ENCODE data around the gene CADM1.

CADM1 gene

DNA sequence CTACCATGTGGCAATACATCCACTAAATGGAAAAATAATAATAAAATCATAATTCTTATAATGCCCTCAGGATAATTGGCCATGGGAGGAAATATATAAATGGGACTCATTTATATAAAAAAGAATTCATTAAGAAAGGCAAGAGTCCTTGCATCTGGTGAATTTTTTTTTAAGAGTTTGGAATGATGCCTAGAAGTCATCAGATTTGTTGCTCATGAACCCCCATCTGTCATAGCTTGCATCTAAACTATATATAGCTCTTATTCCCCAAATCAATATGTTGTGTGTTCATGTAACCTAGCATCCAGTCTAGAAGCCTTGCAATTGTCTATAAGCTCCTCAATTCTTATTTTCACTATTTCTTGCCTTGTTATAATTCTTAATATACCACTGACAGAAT is 75.9 kb downstream of the CADM1 start:
- no peak for DNase-seq
- no peaks in the 10 kb centered on the region for H3K36me3 ChIP-seq

DNA sequence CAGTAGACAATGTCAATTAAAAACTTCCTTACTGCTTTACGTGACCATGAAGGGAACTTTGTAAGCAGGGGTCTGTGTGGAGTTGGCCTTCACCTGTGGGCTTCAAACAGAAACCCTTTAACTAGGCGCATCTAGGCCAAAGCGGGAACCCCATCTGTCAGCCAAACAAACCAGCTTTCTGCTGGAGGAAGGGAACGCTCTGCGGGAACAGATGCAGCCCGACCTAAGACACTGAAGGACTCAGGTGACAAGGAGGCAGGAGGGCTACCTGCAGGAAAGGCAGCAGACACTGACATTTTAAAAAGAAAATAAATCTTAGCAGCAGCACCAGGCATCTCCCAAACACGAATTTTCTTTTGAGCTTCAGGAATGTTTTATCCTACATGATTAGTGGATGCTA is 78.4 kb downstream of the CADM1 start:
- Histone ChIP-seq H3K4me1 (no peaks in the 10 kb centered on the region), H3K36me3 (no peaks in the 10 kb centered on the region), H3K27ac (no peak overlapping the region), H3K9me3 (no peaks in the 10 kb centered on the region), H3K4me3 (no peak overlapping the region), H3K27me3 (no peaks in the 10 kb centered on the region)
- TF ChIP-seq, protein P1, sequence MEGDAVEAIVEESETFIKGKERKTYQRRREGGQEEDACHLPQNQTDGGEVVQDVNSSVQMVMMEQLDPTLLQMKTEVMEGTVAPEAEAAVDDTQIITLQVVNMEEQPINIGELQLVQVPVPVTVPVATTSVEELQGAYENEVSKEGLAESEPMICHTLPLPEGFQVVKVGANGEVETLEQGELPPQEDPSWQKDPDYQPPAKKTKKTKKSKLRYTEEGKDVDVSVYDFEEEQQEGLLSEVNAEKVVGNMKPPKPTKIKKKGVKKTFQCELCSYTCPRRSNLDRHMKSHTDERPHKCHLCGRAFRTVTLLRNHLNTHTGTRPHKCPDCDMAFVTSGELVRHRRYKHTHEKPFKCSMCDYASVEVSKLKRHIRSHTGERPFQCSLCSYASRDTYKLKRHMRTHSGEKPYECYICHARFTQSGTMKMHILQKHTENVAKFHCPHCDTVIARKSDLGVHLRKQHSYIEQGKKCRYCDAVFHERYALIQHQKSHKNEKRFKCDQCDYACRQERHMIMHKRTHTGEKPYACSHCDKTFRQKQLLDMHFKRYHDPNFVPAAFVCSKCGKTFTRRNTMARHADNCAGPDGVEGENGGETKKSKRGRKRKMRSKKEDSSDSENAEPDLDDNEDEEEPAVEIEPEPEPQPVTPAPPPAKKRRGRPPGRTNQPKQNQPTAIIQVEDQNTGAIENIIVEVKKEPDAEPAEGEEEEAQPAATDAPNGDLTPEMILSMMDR (IDR thresholded peaks at IDR 0.05): no peak
- intact Hi-C loops (cut with DNase I; ENCODE audit: low total_unique reads): no loop called here
- DNase-seq: no peak

More for the DNA sequence above, 75.9 kb downstream of the CADM1 start:
- Histone ChIP-seq H3K27me3 (no peaks in the 10 kb centered on the region), H3K4me3 (no peak overlapping the region), H3K27ac (no peak overlapping the region), H3K4me1 (no peaks in the 10 kb centered on the region), H3K9me3 (no peaks in the 10 kb centered on the region)
- intact Hi-C loops (cut with DNase I; ENCODE audit: low total_unique reads): no loop called here
- TF ChIP-seq, protein P1 (IDR thresholded peaks at IDR 0.05): no peak

DNA sequence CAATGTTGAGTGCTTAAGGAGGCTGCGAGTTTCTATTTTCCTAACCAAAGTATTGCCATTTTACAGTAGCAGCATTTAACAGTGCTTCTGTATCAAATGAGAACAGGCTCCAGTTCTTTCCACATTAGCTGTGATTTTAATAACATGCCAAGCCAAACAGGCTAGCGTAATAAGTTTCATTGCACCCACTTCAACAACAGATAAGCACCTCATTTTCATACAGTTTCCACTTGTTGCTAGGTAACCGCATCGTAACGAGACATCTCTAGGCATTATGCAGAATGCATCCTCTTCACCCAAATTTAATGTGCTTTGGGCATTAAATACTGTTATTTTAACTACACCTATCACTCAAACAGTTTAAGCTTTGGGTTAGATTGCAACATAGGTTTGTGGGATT is 79.0 kb downstream of the CADM1 start:
- H3K27ac ChIP-seq: no peak overlapping the region
- TF ChIP-seq, protein P1 (IDR thresholded peaks at IDR 0.05): no peak
- H3K9me3 ChIP-seq: no peaks in the 10 kb centered on the region
- H3K36me3 ChIP-seq: no peaks in the 10 kb centered on the region
- DNase-seq: no peak
- intact Hi-C loops (cut with DNase I; ENCODE audit: low total_unique reads): no loop called here
- no peaks in the 10 kb centered on the region for H3K27me3 ChIP-seq
- no peaks in the 10 kb centered on the region for H3K4me1 ChIP-seq
- no peak overlapping the region for H3K4me3 ChIP-seq

DNA sequence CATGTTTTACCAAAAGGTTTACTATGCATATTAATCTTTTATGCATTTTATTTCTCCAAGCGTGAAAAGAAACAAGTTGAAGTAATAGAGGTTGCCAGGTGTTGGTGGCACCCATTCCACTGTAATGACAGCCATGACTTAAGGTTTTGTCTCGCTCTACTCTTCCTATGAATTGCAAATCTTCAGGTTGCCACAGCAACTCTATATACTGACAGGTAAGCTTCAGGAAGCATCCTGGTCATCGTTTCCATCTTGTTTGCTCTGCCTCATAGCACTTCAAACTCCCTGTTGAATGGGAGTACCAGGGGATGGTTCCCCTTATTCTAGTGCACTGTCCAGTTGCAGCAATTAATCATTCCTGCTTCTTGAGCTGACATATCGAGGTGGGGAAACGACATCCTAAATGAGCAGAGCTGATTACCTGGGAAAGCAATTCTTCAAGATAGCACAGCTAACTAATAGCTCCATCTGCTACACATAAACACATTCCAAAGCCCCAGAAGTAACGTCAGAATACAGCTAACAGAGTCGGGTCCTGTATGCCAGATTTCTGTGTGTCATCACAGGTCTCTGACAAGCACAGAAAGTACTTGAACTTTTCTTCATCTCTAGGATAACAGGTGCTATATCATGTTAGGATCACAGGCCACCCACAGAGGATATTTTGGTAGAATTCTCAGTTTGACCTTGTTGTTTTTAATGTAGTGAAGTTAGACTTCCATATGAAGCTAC is 80.3 kb downstream of the CADM1 start:
- intact Hi-C loops (cut with DNase I; ENCODE audit: low total_unique reads): no loop called here
- Histone ChIP-seq H3K9me3 (no peaks in the 10 kb centered on the region), H3K27me3 (no peaks in the 10 kb centered on the region), H3K36me3 (no peaks in the 10 kb centered on the region), H3K4me1 (no peaks in the 10 kb centered on the region), H3K4me3 (no peak overlapping the region), H3K27ac (no peak overlapping the region)
- DNase-seq: no peak
- TF ChIP-seq, protein P1 (IDR thresholded peaks at IDR 0.05): no peak

DNA sequence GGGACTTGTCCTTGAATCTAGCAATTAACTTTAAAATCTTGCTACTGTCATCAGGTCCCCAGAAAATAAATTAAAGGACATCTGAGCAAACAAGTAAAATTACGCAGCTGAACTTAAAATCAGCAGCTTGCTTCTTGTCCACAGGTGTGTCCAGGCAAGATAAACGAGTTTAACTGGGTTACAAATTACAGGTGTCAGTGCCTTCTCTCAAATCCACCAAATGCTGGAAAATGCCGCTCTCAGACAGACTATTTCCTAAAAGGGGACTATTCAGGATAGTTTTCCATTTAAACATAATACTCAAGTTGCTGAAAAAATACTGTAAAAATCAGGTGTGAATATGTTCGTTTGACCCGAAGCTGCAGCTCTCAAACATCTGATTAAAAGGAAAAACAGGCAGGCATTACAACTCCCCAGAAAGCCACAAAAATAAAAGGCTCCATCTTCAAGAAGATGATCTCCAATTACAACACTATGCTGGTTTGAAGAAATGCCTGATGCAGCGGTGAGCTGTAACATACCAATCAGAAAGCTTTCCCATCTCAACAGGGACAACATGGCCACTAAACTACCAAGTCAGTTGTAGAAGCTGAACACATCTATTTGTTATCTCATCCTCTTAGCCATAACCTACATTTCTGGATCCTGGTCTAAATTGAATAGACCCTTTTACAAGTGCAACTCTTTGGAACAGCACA is 82.1 kb downstream of the CADM1 start:
- intact Hi-C loops (cut with DNase I; ENCODE audit: low total_unique reads): no loop called here
- Histone ChIP-seq H3K9me3 (no peaks in the 10 kb centered on the region), H3K27ac (no peak overlapping the region), H3K4me1 (no peaks in the 10 kb centered on the region), H3K27me3 (no peaks in the 10 kb centered on the region), H3K4me3 (no peak overlapping the region), H3K36me3 (no peaks in the 10 kb centered on the region)
- TF ChIP-seq, protein P1 (IDR thresholded peaks at IDR 0.05): no peak
- DNase-seq: no peak

Data from tibial artery (tissue), 4 donors.